ENCODE results near the gene HTRA1.

Gene HTRA1

DNA sequence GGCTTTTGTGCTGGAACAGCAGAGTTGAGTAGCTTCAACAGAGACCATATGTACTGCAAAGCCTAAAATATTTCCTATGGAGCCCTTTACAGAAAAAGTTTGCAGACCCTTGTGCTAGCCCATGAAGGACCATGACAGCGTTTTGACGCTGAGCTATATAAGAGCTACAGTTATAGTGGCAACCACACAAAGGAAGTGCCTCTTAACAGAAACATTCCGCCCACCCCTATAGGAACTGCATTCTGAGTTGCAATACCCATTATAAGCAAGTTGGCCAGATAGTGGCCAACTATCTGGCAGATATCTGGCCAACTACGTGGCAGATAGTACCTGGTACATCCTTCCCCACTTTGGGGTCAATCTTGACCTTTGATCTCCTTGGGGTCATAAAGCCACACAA lies 51.7 kb downstream of the HTRA1 start:
- H3K4me3 Mint-ChIP-seq = no peak overlapping the region

DNA sequence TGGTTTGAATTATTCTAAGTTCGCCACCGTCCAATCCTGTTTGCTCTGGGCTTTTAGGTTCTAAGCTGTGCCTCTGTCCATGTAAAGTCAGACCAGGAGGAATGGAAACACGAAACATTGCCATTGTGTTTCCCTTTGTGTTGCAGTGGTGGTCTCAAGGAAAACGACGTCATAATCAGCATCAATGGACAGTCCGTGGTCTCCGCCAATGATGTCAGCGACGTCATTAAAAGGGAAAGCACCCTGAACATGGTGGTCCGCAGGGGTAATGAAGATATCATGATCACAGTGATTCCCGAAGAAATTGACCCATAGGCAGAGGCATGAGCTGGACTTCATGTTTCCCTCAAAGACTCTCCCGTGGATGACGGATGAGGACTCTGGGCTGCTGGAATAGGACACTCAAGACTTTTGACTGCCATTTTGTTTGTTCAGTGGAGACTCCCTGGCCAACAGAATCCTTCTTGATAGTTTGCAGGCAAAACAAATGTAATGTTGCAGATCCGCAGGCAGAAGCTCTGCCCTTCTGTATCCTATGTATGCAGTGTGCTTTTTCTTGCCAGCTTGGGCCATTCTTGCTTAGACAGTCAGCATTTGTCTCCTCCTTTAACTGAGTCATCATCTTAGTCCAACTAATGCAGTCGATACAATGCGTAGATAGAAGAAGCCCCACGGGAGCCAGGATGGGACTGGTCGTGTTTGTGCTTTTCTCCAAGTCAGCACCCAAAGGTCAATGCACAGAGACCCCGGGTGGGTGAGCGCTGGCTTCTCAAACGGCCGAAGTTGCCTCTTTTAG lies 52.9 kb downstream of the HTRA1 start:
- DNase-seq = no peak
- no peaks in the 10 kb centered on the region for H3K9me3 Mint-ChIP-seq
- peaks cover 4% of the 10 kb centered on the region for H3K36me3 Mint-ChIP-seq (ENCODE audit: insufficient read depth)
- peaks cover 14 to 24% of the 10 kb centered on the region in 2 donors for H3K4me1 Mint-ChIP-seq (ENCODE audit: low read depth in 2 of 2)
- no peak overlapping the region for H3K4me3 Mint-ChIP-seq
- H3K27me3 Mint-ChIP-seq = peaks cover 4 to 5% of the 10 kb centered on the region in 2 donors
- no peak for ATAC-seq (replicated peaks)
- no peak overlapping the region for H3K27ac Mint-ChIP-seq

More for the DNA sequence above, 51.7 kb downstream of the HTRA1 start:
- peaks cover 14 to 19% of the 10 kb centered on the region in 2 donors for H3K4me1 Mint-ChIP-seq (ENCODE audit: low read depth in 2 of 2)
- peaks cover 4% of the 10 kb centered on the region for H3K36me3 Mint-ChIP-seq (ENCODE audit: insufficient read depth)
- H3K27me3 Mint-ChIP-seq = peaks cover under 1 to 13% of the 10 kb centered on the region in 2 donors
- H3K27ac Mint-ChIP-seq = no peak overlapping the region
- no peaks in the 10 kb centered on the region for H3K9me3 Mint-ChIP-seq
- DNase-seq = no peak
- ATAC-seq (replicated peaks) = no peak

DNA sequence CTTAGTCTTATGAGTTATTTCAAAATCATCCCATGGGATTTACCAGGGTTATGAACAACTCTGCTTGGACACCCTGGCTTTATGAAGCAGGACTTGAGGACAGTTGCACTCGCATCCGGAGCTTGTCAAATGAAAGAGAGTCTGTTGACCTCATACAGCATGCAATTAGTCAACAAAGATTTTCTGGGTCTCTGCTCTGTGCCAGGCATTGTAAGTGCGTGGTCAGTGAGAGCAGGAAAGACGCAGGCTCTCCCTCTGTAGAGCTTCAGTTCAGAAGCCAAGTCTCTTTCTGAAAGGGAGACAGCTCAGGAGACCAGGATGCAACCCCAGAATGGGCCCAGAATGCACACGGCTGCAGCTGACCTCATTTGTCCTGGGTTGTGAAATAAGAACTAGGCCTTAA lies 53.7 kb downstream of the HTRA1 start:
- Mint-ChIP-seq H3K9me3 (no peaks in the 10 kb centered on the region), H3K27me3 (peaks cover 0 to 5% of the 10 kb centered on the region in 2 donors), H3K27ac (peak overlapping the region in 1 of 2 donors; percentile 28), H3K36me3 (ENCODE audit: insufficient read depth) (peaks cover 4% of the 10 kb centered on the region), H3K4me1 (ENCODE audit: low read depth in 2 of 2) (peaks cover 14 to 24% of the 10 kb centered on the region in 2 donors), H3K4me3 (peak overlapping the region in 1 of 2 donors; percentile 26)
- no peak for ATAC-seq (replicated peaks)
- no peak for DNase-seq

DNA sequence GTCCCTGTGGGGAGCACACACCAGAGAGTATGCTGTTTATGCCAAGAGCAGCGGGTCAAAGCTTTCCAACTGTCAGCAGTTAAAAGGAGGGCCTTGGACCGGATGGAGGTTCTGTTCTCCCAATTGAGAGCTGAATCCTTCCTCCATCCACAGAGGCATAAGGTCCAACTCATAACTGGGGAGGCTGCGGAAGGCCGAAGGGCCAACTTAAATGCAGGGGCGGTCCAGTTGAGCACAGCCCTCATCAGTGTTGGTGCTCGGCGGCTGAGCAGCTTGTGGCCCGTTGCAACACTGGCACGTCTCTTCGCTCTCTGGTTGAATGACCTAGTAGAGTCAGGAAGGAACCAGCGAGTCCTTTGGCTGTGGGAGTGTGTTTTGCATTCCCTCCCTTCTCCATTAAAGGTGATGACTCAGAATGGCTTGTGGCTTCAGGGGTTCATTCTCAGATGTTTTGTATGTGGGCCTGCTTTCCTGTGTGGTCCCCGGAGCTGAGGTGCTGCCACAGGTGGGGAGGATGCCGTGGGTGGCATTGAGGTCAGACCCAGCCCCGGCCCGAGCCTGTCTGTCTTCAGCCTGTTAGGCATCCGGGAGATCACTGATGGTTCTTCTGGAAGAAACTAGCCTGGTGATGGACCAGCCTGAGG lies 54.4 kb downstream of the HTRA1 start:
- peak overlapping the region; percentile 26 to 50 for H3K4me3 Mint-ChIP-seq
- peaks cover 4% of the 10 kb centered on the region for H3K36me3 Mint-ChIP-seq (ENCODE audit: insufficient read depth)
- peaks cover 14 to 24% of the 10 kb centered on the region in 2 donors for H3K4me1 Mint-ChIP-seq (ENCODE audit: low read depth in 2 of 2)
- no peaks in the 10 kb centered on the region for H3K9me3 Mint-ChIP-seq
- ATAC-seq (replicated peaks) = peak; percentile 97
- peaks cover 0 to 7% of the 10 kb centered on the region in 2 donors for H3K27me3 Mint-ChIP-seq
- peak; percentile 52 to 73 (median 71) for DNase-seq
- H3K27ac Mint-ChIP-seq = peak overlapping the region; percentile 24 to 28

DNA sequence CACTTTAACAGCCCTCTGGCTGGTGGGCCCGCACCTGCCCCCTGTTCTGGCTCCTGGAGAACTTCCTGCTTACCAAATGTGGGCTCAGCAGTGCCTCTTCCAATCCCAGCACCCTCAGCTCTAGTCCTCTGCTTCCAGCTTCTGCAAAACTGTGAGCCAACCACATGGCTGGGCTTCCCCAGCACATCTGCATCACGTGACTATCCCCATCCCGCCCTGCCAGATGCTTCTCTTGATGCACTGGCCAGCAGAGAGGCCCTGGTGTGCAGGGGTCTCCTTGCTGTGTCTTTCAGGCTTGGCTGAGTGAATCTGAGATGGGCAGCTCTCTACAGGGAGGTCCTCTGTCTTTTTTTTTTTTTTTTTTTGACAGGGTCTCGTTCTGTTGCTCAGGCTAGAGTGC lies 55.4 kb downstream of the HTRA1 start:
- H3K4me1 Mint-ChIP-seq (ENCODE audit: low read depth in 2 of 2) = peaks cover 14 to 26% of the 10 kb centered on the region in 2 donors
- H3K4me3 Mint-ChIP-seq = peak overlapping the region in 1 of 2 donors; percentile 48
- DNase-seq = no peak
- H3K27ac Mint-ChIP-seq = no peak overlapping the region
- H3K27me3 Mint-ChIP-seq = peaks cover 0 to 12% of the 10 kb centered on the region in 2 donors
- no peaks in the 10 kb centered on the region for H3K9me3 Mint-ChIP-seq
- ATAC-seq (replicated peaks) = no peak
- H3K36me3 Mint-ChIP-seq (ENCODE audit: insufficient read depth) = peaks cover 4% of the 10 kb centered on the region

DNA sequence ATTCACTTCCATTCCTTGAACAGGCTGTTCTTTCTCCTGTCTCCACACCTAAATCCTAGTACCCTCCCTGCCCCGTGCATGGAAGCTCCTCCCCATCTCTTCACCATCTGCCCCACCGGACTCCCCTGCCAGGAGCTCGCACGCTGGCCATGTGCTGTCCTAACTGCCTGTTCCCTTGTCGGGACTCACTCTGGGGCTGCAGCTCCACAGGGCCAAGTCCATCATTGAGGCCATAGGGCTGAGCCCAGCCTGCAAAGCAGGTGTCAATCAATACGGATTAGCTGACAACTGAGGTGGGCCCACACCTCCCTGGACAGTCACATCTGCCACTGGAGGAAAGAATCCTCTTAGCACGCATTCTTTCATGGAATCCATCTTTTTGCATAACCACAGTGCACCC lies 57.8 kb downstream of the HTRA1 start:
- Mint-ChIP-seq H3K36me3 (ENCODE audit: insufficient read depth) (peaks cover 4% of the 10 kb centered on the region), H3K9me3 (no peaks in the 10 kb centered on the region), H3K4me3 (no peak overlapping the region), H3K27me3 (peaks cover 0 to 17% of the 10 kb centered on the region in 2 donors), H3K4me1 (ENCODE audit: low read depth in 2 of 2) (peaks cover 14 to 26% of the 10 kb centered on the region in 2 donors), H3K27ac (no peak overlapping the region)
- ATAC-seq (replicated peaks) (no peak), DNase-seq (no peak)

DNA sequence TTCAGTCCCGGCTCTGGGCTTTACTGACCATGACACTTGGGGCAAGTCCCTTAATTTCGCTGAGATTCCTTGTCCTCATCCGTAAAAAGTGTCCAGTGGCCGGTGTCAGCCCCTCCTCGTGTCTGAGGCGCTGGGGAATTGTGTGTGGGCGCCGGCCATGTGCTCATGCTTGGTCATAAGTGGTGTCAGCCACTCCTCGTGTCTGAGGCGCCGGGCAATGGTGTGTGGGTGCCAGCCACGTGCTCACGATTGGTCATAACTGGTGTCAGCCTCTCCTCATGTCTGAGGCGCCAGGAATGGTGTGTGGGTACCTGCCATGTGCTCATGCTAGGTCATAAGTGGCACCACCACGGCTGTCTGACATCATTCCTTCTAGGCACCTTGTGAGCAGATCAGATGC lies 58.5 kb downstream of the HTRA1 start:
- Mint-ChIP-seq H3K27ac (no peak overlapping the region), H3K36me3 (ENCODE audit: insufficient read depth) (peaks cover 4% of the 10 kb centered on the region), H3K4me1 (ENCODE audit: low read depth in 2 of 2) (peaks cover 14 to 26% of the 10 kb centered on the region in 2 donors), H3K9me3 (no peaks in the 10 kb centered on the region), H3K27me3 (peaks cover 2 to 17% of the 10 kb centered on the region in 2 donors), H3K4me3 (no peak overlapping the region)
- ATAC-seq (replicated peaks) (no peak), DNase-seq (no peak)

DNA sequence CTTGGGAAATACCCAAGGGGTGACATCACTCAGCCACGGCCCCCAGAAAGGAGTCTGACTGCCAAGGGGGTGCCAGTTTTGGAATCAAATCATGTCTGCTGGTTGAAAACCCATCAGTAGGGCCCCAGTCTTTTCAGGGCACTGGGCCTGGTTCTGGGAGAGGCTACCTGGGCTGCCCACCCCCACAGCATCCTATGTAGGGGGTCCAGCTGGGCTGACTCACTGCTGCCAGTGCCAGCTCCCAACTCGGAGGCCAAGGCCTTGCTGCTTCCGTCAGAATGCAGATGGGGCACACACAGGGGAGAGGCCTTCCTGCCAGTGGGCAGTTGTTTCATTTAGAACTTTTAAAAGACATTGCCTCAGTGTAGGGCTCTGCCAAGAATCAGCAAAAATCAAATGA lies 59.7 kb downstream of the HTRA1 start:
- ATAC-seq (replicated peaks) = no peak
- Mint-ChIP-seq H3K9me3 (no peaks in the 10 kb centered on the region), H3K4me3 (no peak overlapping the region), H3K36me3 (ENCODE audit: insufficient read depth) (peaks cover 6% of the 10 kb centered on the region), H3K27me3 (peaks cover 8 to 17% of the 10 kb centered on the region in 2 donors), H3K27ac (no peak overlapping the region), H3K4me1 (ENCODE audit: low read depth in 2 of 2) (peaks cover 8 to 21% of the 10 kb centered on the region in 2 donors)
- no peak for DNase-seq

DNA sequence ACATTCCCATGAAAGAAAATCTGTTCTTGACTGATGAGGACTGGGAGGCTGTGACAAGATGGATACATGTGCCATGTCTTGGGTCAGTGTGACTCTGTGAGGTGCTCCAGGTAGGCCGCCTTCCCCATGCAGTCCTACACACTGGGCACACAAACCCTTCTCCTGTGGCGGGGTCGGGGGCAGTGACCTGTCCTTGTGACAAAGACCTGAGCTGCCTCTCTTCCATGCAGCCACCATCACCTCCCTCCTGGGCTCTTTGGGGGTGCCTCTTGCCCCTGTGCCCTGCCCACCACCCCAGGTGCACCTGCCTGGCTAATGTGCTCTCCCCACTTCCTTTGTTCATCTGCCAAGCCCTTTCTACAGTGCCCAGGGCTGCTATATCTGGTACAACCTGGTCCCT lies 63.5 kb downstream of the HTRA1 start:
- H3K4me3 Mint-ChIP-seq = no peak overlapping the region
- no peak overlapping the region for H3K27ac Mint-ChIP-seq

DNA sequence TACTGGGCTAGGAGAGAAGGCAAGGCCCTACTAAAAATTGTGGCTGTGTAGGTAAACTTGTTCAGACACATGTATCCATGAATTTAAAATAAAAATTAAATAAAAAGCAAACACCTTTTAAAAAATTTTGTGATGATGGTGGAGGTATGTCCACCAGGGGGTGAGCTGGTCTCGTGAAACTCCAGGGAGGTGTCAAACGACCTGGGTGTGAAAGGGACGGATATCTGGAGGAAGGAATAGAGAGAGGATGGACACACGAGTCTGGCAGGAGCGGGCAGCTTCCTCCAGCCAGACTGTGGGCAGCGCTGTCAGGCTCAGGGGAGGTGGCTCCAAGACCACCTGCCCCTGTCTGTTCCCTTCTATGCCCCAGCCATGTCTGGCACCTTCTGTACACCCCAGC lies 64.4 kb downstream of the HTRA1 start:
- Mint-ChIP-seq H3K4me3 (no peak overlapping the region), H3K27ac (no peak overlapping the region), H3K27me3 (peaks cover 8 to 9% of the 10 kb centered on the region in 2 donors), H3K9me3 (no peaks in the 10 kb centered on the region), H3K4me1 (ENCODE audit: low read depth in 2 of 2) (peaks cover 0 to 12% of the 10 kb centered on the region in 2 donors), H3K36me3 (ENCODE audit: insufficient read depth) (peaks cover 6% of the 10 kb centered on the region)
- peak in 2 of 3 experiments; percentile 9 to 29 for DNase-seq
- ATAC-seq (replicated peaks) = peak; percentile 43

More for the DNA sequence above, 63.5 kb downstream of the HTRA1 start:
- peaks cover 6% of the 10 kb centered on the region for H3K36me3 Mint-ChIP-seq (ENCODE audit: insufficient read depth)
- H3K9me3 Mint-ChIP-seq = no peaks in the 10 kb centered on the region
- H3K27me3 Mint-ChIP-seq = peaks cover 8 to 12% of the 10 kb centered on the region in 2 donors
- DNase-seq (no peak), ATAC-seq (replicated peaks) (no peak)
- peaks cover 0 to 14% of the 10 kb centered on the region in 2 donors for H3K4me1 Mint-ChIP-seq (ENCODE audit: low read depth in 2 of 2)

DNA sequence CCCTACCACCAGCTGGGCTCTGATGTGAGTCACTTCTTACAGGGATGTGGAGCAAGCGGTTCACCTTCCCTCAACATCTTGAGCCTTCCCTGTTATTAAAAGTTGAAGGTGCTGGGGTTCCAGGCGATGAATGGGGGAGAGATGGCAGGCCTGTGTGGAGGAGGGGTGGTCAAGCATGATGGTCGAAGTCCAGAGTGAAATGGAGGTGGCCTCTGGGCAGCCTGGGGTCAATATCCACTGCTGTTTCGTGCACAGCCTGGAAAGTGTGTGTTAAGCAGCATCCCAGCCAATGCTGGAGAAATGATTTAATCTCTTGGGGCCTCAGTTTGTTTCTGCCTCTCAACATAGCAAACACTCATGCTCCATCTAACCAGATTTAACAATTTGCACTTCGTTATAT lies 65.5 kb downstream of the HTRA1 start:
- H3K4me3 Mint-ChIP-seq = no peak overlapping the region

DNA sequence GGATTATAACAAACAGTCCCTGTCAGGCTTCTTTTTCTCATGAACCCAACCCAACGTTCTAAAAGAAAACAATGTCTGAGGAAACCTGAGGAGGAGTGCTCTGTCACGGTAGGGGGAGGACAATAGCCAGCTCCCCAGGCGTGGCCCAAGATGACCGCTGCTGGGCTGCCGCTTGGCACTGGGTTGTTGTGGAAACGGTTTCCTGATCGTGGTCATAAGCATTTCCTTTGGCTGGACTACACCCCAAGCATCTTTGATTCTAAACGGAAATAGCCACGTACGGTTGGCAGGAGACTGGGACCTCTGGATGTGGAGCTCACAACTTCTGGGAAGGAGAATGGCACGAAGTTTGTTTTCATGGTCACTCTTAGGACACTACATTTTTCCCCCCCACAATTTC lies 68.8 kb downstream of the HTRA1 start:
- Mint-ChIP-seq H3K36me3 (ENCODE audit: insufficient read depth) (peaks cover 4% of the 10 kb centered on the region), H3K27me3 (peaks cover 3 to 7% of the 10 kb centered on the region in 2 donors), H3K4me3 (no peak overlapping the region), H3K9me3 (no peaks in the 10 kb centered on the region), H3K4me1 (ENCODE audit: low read depth in 2 of 2) (peaks cover 0 to 7% of the 10 kb centered on the region in 2 donors), H3K27ac (no peak overlapping the region)
- ATAC-seq (replicated peaks) = no peak
- DNase-seq = no peak

More for the DNA sequence above, 65.5 kb downstream of the HTRA1 start:
- DNase-seq (no peak), ATAC-seq (replicated peaks) (no peak)
- peaks cover 0 to 10% of the 10 kb centered on the region in 2 donors for H3K4me1 Mint-ChIP-seq (ENCODE audit: low read depth in 2 of 2)
- no peaks in the 10 kb centered on the region for H3K9me3 Mint-ChIP-seq
- H3K27me3 Mint-ChIP-seq = peaks cover 8 to 9% of the 10 kb centered on the region in 2 donors
- peaks cover 6% of the 10 kb centered on the region for H3K36me3 Mint-ChIP-seq (ENCODE audit: insufficient read depth)
- no peak overlapping the region for H3K27ac Mint-ChIP-seq

DNA sequence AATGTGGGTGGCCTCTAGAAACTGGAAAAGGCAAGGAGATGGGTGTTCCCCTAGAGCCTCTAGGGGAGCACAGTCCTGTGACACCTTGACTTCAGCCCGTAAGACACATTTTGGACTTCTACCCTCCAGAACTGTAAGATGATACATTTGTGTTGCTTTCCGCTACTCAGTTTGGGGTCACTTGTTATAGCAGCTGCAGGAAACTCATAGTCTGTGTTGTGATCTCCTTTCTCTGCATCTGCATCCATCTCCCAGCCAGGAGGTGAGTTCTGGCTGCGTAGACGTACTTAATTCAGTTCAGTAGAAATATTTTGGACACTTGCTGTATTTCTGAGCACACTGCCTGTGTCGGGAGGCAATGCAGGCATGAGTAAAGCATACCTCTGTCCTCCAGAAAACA lies 69.9 kb downstream of the HTRA1 start:
- H3K4me1 Mint-ChIP-seq (ENCODE audit: low read depth in 2 of 2) = peaks cover 0 to 4% of the 10 kb centered on the region in 2 donors
- no peaks in the 10 kb centered on the region for H3K9me3 Mint-ChIP-seq
- H3K27me3 Mint-ChIP-seq = peaks cover 0 to 16% of the 10 kb centered on the region in 2 donors
- no peak for DNase-seq
- no peak for ATAC-seq (replicated peaks)
- H3K4me3 Mint-ChIP-seq = no peak overlapping the region
- no peaks in the 10 kb centered on the region for H3K36me3 Mint-ChIP-seq (ENCODE audit: insufficient read depth)
- no peak overlapping the region for H3K27ac Mint-ChIP-seq

DNA sequence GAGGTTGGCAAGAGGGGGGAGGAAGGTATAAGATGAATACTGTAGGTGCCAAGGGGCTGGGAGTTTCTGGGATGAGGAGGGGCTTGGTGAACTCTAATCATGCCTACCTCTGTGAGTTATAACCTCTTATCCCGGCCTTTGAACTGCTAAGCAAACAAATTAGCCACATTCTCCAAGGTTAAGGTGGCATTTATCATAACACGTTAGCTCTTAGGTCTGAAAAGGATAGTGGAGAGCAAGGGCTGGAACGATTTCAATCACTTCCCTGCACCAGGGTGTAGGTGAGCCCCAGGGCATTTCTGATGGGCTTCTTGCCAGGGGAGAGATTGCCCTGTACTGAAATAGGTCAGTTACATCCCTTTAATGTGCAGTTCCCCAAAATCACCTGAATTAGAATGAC lies 70.6 kb downstream of the HTRA1 start:
- Mint-ChIP-seq H3K36me3 (ENCODE audit: insufficient read depth) (no peaks in the 10 kb centered on the region), H3K9me3 (no peaks in the 10 kb centered on the region), H3K4me1 (ENCODE audit: low read depth in 2 of 2) (no peaks in the 10 kb centered on the region), H3K27me3 (peaks cover 0 to 21% of the 10 kb centered on the region in 2 donors), H3K27ac (no peak overlapping the region), H3K4me3 (no peak overlapping the region)
- DNase-seq = no peak
- ATAC-seq (replicated peaks) = no peak
